ENCODE results near the gene TTYH1. TPM values are rescaled to one million over a fixed set of nuclear protein-coding genes. Genes with fewer than 3 reads are reported as not detected.

The TTYH1 gene
- total and polyA plus RNA-seq, 12 donors: 0.61 to 4.0 (median 1.6) TPM; not detected in 4

DNA sequence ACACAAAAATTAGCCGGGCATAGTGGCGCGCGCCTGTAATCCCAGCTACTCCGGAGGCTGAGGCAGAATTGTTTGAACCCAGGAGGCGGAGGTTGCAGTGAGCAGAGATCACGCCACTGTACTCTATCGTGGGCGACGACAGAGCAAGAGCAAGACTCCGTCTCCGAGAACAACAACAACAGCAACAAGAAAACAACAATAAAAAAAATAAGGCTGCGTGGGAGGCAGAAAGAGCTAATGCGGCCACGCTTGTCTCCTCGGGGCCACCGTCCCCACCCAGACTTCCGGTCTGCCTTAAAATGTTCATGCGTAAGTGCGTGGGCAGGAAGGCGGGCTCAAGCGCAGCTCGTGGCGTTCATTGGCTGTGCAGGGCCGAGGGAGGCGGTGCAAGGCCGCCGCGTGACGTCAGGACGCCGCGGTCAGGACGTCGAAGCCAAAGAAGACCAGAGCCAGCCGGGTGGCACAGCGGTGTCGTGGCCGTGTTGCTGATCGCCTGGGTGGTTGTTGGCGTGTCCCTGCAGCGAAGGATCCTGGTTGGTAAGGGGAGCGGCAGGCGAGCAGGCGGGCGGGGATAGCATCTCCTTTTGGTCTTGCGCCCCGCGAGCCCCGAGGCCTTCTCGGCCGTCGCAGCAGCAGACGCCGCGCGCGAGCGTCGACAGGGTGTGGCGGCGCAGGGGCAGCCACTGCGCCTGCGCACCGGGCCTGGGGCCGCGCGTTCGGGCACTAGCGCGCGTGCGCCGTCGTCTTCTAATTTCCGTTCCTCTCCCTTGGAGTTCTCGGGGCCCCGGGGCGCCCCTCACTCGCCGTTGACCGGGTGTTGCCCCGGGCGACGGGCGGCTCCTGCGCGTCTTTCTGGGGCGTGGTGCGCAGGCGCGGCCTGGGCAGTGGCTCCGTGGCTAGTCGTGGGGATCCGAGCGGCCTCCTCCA lies 33.8 kb downstream of the TTYH1 start, which contains the start of gene LENG8:
Gene LENG8 (plus strand): TSS at position 426 of the 927 bp plus-strand sequence. CDS start 2,146 bp downstream, outside the sequence.
- TF ChIP-seq POLR2A (IDR thresholded peaks at IDR 0.05): peak; percentile 95 to 96
- TF ChIP-seq, protein P1, sequence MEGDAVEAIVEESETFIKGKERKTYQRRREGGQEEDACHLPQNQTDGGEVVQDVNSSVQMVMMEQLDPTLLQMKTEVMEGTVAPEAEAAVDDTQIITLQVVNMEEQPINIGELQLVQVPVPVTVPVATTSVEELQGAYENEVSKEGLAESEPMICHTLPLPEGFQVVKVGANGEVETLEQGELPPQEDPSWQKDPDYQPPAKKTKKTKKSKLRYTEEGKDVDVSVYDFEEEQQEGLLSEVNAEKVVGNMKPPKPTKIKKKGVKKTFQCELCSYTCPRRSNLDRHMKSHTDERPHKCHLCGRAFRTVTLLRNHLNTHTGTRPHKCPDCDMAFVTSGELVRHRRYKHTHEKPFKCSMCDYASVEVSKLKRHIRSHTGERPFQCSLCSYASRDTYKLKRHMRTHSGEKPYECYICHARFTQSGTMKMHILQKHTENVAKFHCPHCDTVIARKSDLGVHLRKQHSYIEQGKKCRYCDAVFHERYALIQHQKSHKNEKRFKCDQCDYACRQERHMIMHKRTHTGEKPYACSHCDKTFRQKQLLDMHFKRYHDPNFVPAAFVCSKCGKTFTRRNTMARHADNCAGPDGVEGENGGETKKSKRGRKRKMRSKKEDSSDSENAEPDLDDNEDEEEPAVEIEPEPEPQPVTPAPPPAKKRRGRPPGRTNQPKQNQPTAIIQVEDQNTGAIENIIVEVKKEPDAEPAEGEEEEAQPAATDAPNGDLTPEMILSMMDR (IDR thresholded peaks at IDR 0.05): no peak
- Histone ChIP-seq H3K27ac (peak within 1 kb of the TSS; percentile 88 to 99 (median 93)), H3K9me3 (replicated peaks in 1 of 3) (no peaks in the 10 kb centered on the region), H3K4me3 (peak within 1 kb of the TSS; percentile 66 to 92 (median 86)), H3K4me1 (replicated peaks in 1 of 2) (peaks cover 12 to 34% of the 10 kb centered on the region in 2 donors), H3K27me3 (no peaks in the 10 kb centered on the region), H3K36me3 (replicated peaks in 1 of 2) (peaks cover 0 to 45% of the 10 kb centered on the region in 2 donors)
- 0 to 1% (median 0%) methylated on average over 20 to 96 of the region's 96 CpGs for WGBS, 4 donors
- DNase-seq: peak; percentile 97 to 99 (median 98)
- intact Hi-C loops (cut with DNase I): no loop called here

DNA sequence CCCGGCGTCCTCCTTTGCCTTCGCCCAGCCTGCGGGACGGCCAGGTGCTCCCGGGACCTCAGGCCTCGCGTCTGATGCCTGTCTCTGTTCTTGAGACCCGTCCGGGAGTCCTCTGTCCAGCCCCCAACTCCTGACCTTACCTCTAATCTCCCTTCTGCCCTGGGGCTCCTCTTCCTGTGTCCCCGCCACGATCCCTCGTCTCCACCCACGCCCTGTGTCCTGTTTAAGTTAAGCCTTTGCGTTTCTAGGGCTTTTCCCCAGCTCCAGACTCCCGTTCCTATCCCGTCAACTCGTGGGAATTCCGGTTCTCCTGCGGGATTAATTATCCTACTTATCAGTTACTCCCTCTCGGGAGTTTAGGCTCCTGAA lies 34.4 kb downstream of the TTYH1 start:
- intact Hi-C loops (cut with DNase I): no loop called here
- H3K4me1 ChIP-seq (replicated peaks in 1 of 2): peaks cover 12 to 34% of the 10 kb centered on the region in 2 donors

DNA sequence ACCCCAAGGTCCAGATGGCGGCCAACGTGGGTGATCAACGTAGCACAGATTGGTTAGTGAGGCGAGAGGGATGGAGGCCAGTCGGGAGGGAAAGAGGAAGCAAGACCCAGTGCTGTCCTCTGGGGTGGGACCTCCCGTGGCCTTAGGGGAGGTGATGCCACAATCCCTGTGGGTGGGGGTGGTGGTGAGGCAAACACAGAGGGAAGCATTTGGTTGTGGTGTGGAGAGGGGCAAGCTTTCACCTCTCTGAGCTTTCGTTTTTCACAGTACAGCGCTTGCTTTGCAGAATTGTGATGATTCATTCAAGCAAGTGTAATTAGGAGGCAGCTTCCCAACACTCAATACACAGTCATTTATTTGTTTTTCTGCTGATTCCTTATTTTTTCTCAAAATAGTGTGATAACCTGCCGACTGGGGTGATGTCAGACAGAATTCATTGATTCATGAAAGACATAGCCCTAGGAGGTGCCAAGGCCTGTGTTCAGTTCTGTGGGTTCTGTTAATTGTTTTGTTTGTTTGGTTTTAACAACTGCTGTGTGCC lies 36.1 kb downstream of the TTYH1 start:
- DNase-seq: no peak
- H3K36me3 ChIP-seq (replicated peaks in 1 of 2): peaks cover 0 to 54% of the 10 kb centered on the region in 2 donors
- whole genome bisulfite sequencing, 4 donors: 57 to 70% (median 61%) methylated on average over 9 of the region's 9 CpGs
- no peak overlapping the region for H3K4me3 ChIP-seq
- H3K9me3 ChIP-seq (replicated peaks in 1 of 3): no peaks in the 10 kb centered on the region
- no peak for TF ChIP-seq POLR2A (IDR thresholded peaks at IDR 0.05)
- TF ChIP-seq, protein P1 (IDR thresholded peaks at IDR 0.05): no peak
- intact Hi-C loops (cut with DNase I): no loop called here
- H3K27ac ChIP-seq: no peak overlapping the region
- peaks cover 12 to 33% of the 10 kb centered on the region in 2 donors for H3K4me1 ChIP-seq (replicated peaks in 1 of 2)
- no peaks in the 10 kb centered on the region for H3K27me3 ChIP-seq

More for the DNA sequence above, 34.4 kb downstream of the TTYH1 start:
- TF ChIP-seq, protein P1 (IDR thresholded peaks at IDR 0.05): no peak
- TF ChIP-seq POLR2A (IDR thresholded peaks at IDR 0.05): no peak
- H3K4me3 ChIP-seq: peak overlapping the region; percentile 65 to 92 (median 77)
- peak overlapping the region; percentile 88 to 99 (median 93) for H3K27ac ChIP-seq
- WGBS, 4 donors: 0 to 1% (median 1%) methylated on average over 13 to 21 of the region's 21 CpGs
- no peaks in the 10 kb centered on the region for H3K27me3 ChIP-seq
- DNase-seq: no peak
- no peaks in the 10 kb centered on the region for H3K9me3 ChIP-seq (replicated peaks in 1 of 3)
- H3K36me3 ChIP-seq (replicated peaks in 1 of 2): peaks cover 0 to 49% of the 10 kb centered on the region in 2 donors

DNA sequence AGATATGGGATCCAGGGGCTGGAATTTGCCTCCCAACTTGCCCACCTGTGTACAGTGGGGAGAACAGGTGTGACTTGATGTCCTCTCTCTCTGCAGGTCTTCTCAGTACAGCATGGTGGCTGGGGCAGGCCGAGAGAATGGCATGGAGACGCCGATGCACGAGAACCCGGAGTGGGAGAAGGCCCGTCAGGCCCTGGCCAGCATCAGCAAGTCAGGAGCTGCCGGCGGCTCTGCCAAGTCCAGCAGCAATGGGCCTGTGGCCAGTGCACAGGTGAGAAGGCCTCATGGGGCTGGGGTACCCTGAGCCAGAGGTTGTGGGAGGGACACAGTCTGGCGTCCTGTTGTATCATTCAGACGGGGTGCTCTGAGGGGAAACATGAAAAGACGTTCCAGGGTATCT lies 36.7 kb downstream of the TTYH1 start:
- peaks cover 0 to 60% of the 10 kb centered on the region in 2 donors for H3K36me3 ChIP-seq (replicated peaks in 1 of 2)
- no peaks in the 10 kb centered on the region for H3K9me3 ChIP-seq (replicated peaks in 1 of 3)
- H3K27me3 ChIP-seq: no peaks in the 10 kb centered on the region
- WGBS, 4 donors: 81 to 90% (median 88%) methylated on average over 8 to 11 of the region's 11 CpGs
- intact Hi-C loops (cut with DNase I): no loop called here
- H3K4me3 ChIP-seq: no peak overlapping the region
- H3K27ac ChIP-seq: no peak overlapping the region
- TF ChIP-seq POLR2A (IDR thresholded peaks at IDR 0.05): no peak
- TF ChIP-seq, protein P1 (IDR thresholded peaks at IDR 0.05): no peak
- H3K4me1 ChIP-seq (replicated peaks in 1 of 2): peaks cover 12 to 27% of the 10 kb centered on the region in 2 donors
- DNase-seq: no peak

Data from adrenal gland (tissue), 12 donors.